WTC11 (cell line): ENCODE measurements around the gene BCAT1. TPM values are rescaled to one million over a fixed set of nuclear protein-coding genes. Genes with fewer than 3 reads are reported as not detected.

ENCODE experiments used
- ATAC-seq: fragments of 200-7000 bp; cut with Tn5 transposase; 2 replicates; pipeline ENCODE4 v1.10.0; 2021; ENCODE audit warnings: mild to moderate bottlenecking, moderate library complexity
- CTCF ChIA-PET: fragments of 300-600 bp; sonication (Branson Sonifier 250); formaldehyde crosslinking; loops from one replicate; lab custom pipeline; 2021; ENCODE audit warnings: antibody characterized with exemption; lab: Charles Lee
- POLR2A ChIA-PET: fragments of 350-600 bp; sonication (Branson Sonifier 250); formaldehyde crosslinking; loops from one replicate; lab custom pipeline; 2021; ENCODE audit warnings: antibody characterized with exemption; lab: Charles Lee
- DNase-seq: peaks from one replicate; pipeline ENCODE4 v3.0.0; 2021; ENCODE audit warnings: low spot score
- H3K27ac Mint-ChIP-seq: 2 replicates; pipeline ENCODE4 v1.8.0; 2021; ENCODE audit warnings: mixed read lengths
- H3K27me3 Mint-ChIP-seq: 2 replicates; pipeline ENCODE4 v1.8.0; 2021; ENCODE audit warnings: low read depth, mild to moderate bottlenecking, moderate library complexity, mixed read lengths
- H3K36me3 Mint-ChIP-seq: 2 replicates; pipeline ENCODE4 v1.8.0; 2021; ENCODE audit warnings: mixed read lengths
- H3K4me1 Mint-ChIP-seq: 2 replicates; pipeline ENCODE4 v1.8.0; 2022; ENCODE audit warnings: mixed read lengths
- H3K4me3 Mint-ChIP-seq: 2 replicates; pipeline ENCODE4 v1.8.0; 2021; ENCODE audit warnings: mild to moderate bottlenecking, moderate library complexity, mixed read lengths
- H3K9me3 Mint-ChIP-seq: 2 replicates; pipeline ENCODE4 v1.8.0; 2021; ENCODE audit warnings: mixed read lengths
- AR ChIP-seq: fragments of 250-450 bp; sonication (Bioruptor Pico); IDR thresholded peaks from 2 replicates; pipeline ENCODE4 v1.9.0; 2021; ENCODE audit warnings: mild to moderate bottlenecking
- CTCF ChIP-seq: fragments of 200-600 bp; IDR thresholded peaks from 2 replicates; pipeline ENCODE4 v1.8.0; 2022; ENCODE audit warnings: antibody characterized with exemption
- ELF4 ChIP-seq: sonication (generic); formaldehyde crosslinking; IDR thresholded peaks from 2 replicates; pipeline ENCODE4 v1.8.1; 2022; ENCODE audit warnings: low read depth, mild to moderate bottlenecking, moderate library complexity, missing genetic modification reagents
- ETV6 ChIP-seq: sonication (generic); formaldehyde crosslinking; IDR thresholded peaks from 2 replicates; pipeline ENCODE4 v1.8.1; 2022; ENCODE audit warnings: mild to moderate bottlenecking, missing genetic modification reagents
- FOXJ3 ChIP-seq: sonication (generic); formaldehyde crosslinking; IDR thresholded peaks from 2 replicates; pipeline ENCODE4 v1.9.0; 2021; ENCODE audit warnings: missing genetic modification reagents, mild to moderate bottlenecking, borderline replicate concordance
- FOXK1 ChIP-seq: sonication (generic); formaldehyde crosslinking; IDR thresholded peaks from 2 replicates; pipeline ENCODE4 v1.8.0; 2022; ENCODE audit warnings: mild to moderate bottlenecking, moderate library complexity, missing genetic modification reagents
- FOXP1 ChIP-seq: sonication (generic); formaldehyde crosslinking; IDR thresholded peaks from 2 replicates; pipeline ENCODE4 v1.8.0; 2022; ENCODE audit warnings: missing genetic modification reagents, mild to moderate bottlenecking, moderate library complexity, borderline replicate concordance
- GABPB1 ChIP-seq: sonication (generic); formaldehyde crosslinking; IDR thresholded peaks from 2 replicates; pipeline ENCODE4 v1.8.1; 2023; ENCODE audit warnings: mild to moderate bottlenecking, missing genetic modification reagents
- GRHL2 ChIP-seq: fragments of 250-450 bp; sonication (Bioruptor Pico); IDR thresholded peaks from 2 replicates; pipeline ENCODE4 v1.8.0; 2022; ENCODE audit warnings: mild to moderate bottlenecking, moderate library complexity; ENCODE audit not compliant: insufficient replicate concordance, severe bottlenecking
- MAX ChIP-seq: sonication (generic); formaldehyde crosslinking; IDR thresholded peaks from 2 replicates; pipeline ENCODE4 v1.8.0; 2022; ENCODE audit warnings: mild to moderate bottlenecking, missing genetic modification reagents
- NR3C1 ChIP-seq: sonication (generic); formaldehyde crosslinking; conservative IDR thresholded peaks from 2 replicates; pipeline ENCODE4 v1.8.1; 2023; ENCODE audit warnings: low read depth, mild to moderate bottlenecking, missing genetic modification reagents
- RORB ChIP-seq: fragments of 250-450 bp; sonication (Bioruptor Pico); IDR thresholded peaks from 2 replicates; pipeline ENCODE4 v1.9.0; 2021; ENCODE audit warnings: mild to moderate bottlenecking
- STAT6 ChIP-seq: sonication (generic); formaldehyde crosslinking; conservative IDR thresholded peaks from 2 replicates; pipeline ENCODE4 v1.8.1; 2023; ENCODE audit warnings: mild to moderate bottlenecking, low read depth, missing genetic modification reagents, moderate library complexity
- TCF7 ChIP-seq: sonication (generic); formaldehyde crosslinking; IDR thresholded peaks from 2 replicates; pipeline ENCODE4 v1.8.0; 2022; ENCODE audit warnings: mild to moderate bottlenecking, low read depth, missing genetic modification reagents, moderate library complexity
- TEAD4 ChIP-seq: sonication (generic); formaldehyde crosslinking; IDR thresholded peaks from 2 replicates; pipeline ENCODE4 v1.8.0; 2022; ENCODE audit warnings: mild to moderate bottlenecking, missing genetic modification reagents
- TP53 ChIP-seq: sonication (generic); formaldehyde crosslinking; IDR thresholded peaks from 2 replicates; pipeline ENCODE4 v1.8.1; 2023; ENCODE audit warnings: mild to moderate bottlenecking, missing genetic modification reagents
- ZNF121 ChIP-seq: sonication (generic); formaldehyde crosslinking; IDR thresholded peaks from 2 replicates; pipeline ENCODE4 v1.8.0; 2023; ENCODE audit warnings: missing genetic modification reagents
- ZNF512 ChIP-seq: sonication (generic); formaldehyde crosslinking; IDR thresholded peaks from 2 replicates; pipeline ENCODE4 v1.8.1; 2022; ENCODE audit warnings: missing genetic modification reagents, borderline replicate concordance
- ZNF671 ChIP-seq: fragments of 250-450 bp; sonication (Bioruptor Pico); IDR thresholded peaks from 2 replicates; pipeline ENCODE4 v1.8.0; 2021; ENCODE audit warnings: mild to moderate bottlenecking
- total RNA-seq: library from RNA; stranded (reverse); gene quantifications from 3 replicates; pipeline ENCODE4 v1.2.3, GENCODE V29; 2021
- TF ChIP-seq, protein P1 (sequence below): sonication (generic); formaldehyde crosslinking; IDR thresholded peaks from 2 replicates; pipeline ENCODE4 v1.8.0; 2022; ENCODE audit warnings: mild to moderate bottlenecking, missing genetic modification reagents
- TF ChIP-seq, protein P2 (sequence below): sonication (generic); formaldehyde crosslinking; IDR thresholded peaks from 2 replicates; pipeline ENCODE4 v1.8.1; 2022; ENCODE audit warnings: low read depth, missing genetic modification reagents, borderline replicate concordance

Gene BCAT1
- total RNA-seq, 1 experiment from 2014 or later = 267 TPM

DNA sequence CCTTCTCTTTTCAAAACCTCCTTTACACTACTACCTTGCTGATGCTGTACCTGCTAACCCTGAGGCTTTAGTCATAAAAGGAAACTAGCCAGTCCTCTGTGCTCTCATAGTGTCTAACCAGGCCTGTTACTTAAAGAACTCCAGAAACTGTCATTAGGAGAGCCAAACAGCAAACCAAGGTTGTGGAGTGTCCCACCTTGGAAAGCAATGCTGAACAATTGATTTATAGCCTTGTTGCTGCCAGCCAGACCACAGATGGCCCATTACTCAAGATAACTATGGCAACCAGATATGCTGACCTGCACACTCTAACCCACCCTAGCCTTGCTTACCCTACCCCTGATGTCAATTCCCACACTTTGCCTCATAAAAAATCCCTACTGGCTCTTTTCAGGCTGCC, 26.5 kb upstream of the BCAT1 start:
- DNase-seq (no peak), ATAC-seq (no peak)
- Mint-ChIP-seq H3K4me3 (no peak overlapping the region), H3K4me1 (no peaks in the 10 kb centered on the region), H3K27me3 (no peaks in the 10 kb centered on the region), H3K9me3 (peaks cover 9% of the 10 kb centered on the region), H3K27ac (no peak overlapping the region), H3K36me3 (peaks cover 5% of the 10 kb centered on the region)
- ChIA-PET POLR2A (no interaction called here), CTCF (no interaction called here)
- TF ChIP-seq GABPB1 (CRISPR knock-in tag) (no peak), NR3C1 (CRISPR knock-in tag) (no peak), CTCF (no peak)
- TF ChIP-seq, protein P1, sequence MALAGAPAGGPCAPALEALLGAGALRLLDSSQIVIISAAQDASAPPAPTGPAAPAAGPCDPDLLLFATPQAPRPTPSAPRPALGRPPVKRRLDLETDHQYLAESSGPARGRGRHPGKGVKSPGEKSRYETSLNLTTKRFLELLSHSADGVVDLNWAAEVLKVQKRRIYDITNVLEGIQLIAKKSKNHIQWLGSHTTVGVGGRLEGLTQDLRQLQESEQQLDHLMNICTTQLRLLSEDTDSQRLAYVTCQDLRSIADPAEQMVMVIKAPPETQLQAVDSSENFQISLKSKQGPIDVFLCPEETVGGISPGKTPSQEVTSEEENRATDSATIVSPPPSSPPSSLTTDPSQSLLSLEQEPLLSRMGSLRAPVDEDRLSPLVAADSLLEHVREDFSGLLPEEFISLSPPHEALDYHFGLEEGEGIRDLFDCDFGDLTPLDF (CRISPR knock-in tag) = no peak

DNA sequence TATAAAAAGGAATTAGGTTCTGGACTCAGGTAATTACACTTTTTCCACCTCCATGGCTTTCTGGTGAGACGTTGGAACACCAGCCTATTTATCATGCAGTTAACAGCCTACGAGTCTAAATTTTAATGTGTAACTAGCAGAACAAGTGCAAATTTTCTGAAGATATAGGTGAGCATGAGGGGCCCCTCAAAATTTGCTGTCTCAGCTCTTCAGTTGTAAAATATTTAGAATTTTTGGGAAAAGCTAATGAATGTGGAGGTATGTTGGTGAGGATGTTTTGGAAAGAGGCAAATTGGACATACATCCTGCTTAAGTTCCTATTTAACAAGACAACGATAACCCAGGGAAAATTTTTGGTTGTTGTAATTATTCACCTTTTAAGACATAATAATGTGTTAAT, 25.3 kb upstream of the BCAT1 start:
- no peaks in the 10 kb centered on the region; the same call in 1 of the 2 replicates for H3K27me3 Mint-ChIP-seq
- POLR2A ChIA-PET = no interaction called here
- H3K4me1 Mint-ChIP-seq = no peaks in the 10 kb centered on the region
- H3K9me3 Mint-ChIP-seq = peaks cover 19% of the 10 kb centered on the region
- DNase-seq (no peak), ATAC-seq (no peak)
- H3K27ac Mint-ChIP-seq = no peak overlapping the region
- CTCF ChIA-PET = no interaction called here
- no peak overlapping the region for H3K4me3 Mint-ChIP-seq
- peaks cover 12% of the 10 kb centered on the region for H3K36me3 Mint-ChIP-seq
- TF ChIP-seq, protein P2, sequence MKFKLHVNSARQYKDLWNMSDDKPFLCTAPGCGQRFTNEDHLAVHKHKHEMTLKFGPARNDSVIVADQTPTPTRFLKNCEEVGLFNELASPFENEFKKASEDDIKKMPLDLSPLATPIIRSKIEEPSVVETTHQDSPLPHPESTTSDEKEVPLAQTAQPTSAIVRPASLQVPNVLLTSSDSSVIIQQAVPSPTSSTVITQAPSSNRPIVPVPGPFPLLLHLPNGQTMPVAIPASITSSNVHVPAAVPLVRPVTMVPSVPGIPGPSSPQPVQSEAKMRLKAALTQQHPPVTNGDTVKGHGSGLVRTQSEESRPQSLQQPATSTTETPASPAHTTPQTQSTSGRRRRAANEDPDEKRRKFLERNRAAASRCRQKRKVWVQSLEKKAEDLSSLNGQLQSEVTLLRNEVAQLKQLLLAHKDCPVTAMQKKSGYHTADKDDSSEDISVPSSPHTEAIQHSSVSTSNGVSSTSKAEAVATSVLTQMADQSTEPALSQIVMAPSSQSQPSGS (CRISPR knock-in tag) = no peak
- TF ChIP-seq TEAD4 (CRISPR knock-in tag) (no peak), GRHL2 (CRISPR knock-in tag) (no peak), FOXK1 (no peak), ZNF671 (CRISPR knock-in tag) (no peak), ELF4 (no peak), FOXJ3 (CRISPR knock-in tag) (no peak), STAT6 (CRISPR knock-in tag) (no peak), CTCF (no peak), ETV6 (CRISPR knock-in tag) (no peak), MAX (no peak), RORB (CRISPR knock-in tag) (no peak), FOXP1 (CRISPR knock-in tag) (no peak), TP53 (CRISPR knock-in tag) (no peak), ZNF512 (CRISPR knock-in tag) (no peak), TCF7 (no peak), AR (CRISPR knock-in tag) (no peak), ZNF121 (CRISPR knock-in tag) (no peak)
